Measurements from ENCODE around the gene PGAP3.

Gene PGAP3

DNA sequence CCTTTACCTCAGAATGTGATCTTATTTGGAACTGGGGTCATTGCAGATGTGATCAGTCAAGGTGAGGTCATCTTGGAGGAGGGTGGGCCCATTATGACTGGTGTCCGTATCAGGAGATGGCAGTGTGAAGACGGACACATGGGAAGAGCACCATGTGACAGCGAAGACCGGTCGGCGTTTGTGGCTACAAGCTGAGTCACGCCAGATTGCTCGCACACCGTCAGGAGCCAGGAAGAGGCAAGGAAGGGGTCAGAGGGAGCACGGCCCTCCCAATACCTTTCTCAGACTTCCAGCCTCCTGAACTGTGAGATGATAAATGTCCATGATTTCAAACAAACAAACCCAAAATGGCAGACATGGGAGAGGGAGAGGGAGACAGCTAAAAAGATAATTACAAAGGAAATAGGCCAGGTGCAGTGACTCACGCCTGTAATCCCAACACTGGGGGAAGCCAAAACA is 37.7 kb downstream of the PGAP3 start:
- Histone ChIP-seq H3K9me2 (ENCODE audit: low read depth, low read length) (no peaks in the 10 kb centered on the region), H4K20me1 (ENCODE audit: insufficient read depth, low read length) (no peaks in the 10 kb centered on the region), H3K36me3 (ENCODE audit: insufficient read depth, low read length) (peaks cover 5% of the 10 kb centered on the region; the same call in 1 of the 2 replicates), H3K9me3 (ENCODE audit: low read length) (no peaks in the 10 kb centered on the region), H3K79me2 (ENCODE audit: insufficient read depth, low read length) (no peaks in the 10 kb centered on the region), H3F3A (ENCODE audit: insufficient read depth, low read length) (no peaks in the 10 kb centered on the region), H3K9ac (ENCODE audit: low read length) (no peak overlapping the region), H3K27ac (ENCODE audit: low read depth, low read length, poor library complexity, severe bottlenecking) (no peak overlapping the region), H3K27me3 (ENCODE audit: insufficient read depth, low read length) (no peaks in the 10 kb centered on the region), H3K4me2 (ENCODE audit: low read length) (no peak overlapping the region), H3K4me1 (ENCODE audit: insufficient read depth, low read length, severe bottlenecking) (peaks cover 13% of the 10 kb centered on the region), H3K4me3 (ENCODE audit: low read depth, low read length, poor library complexity, severe bottlenecking) (no peak overlapping the region), H2AFZ (ENCODE audit: low read length) (no peak overlapping the region)
- TF ChIP-seq, protein P1, sequence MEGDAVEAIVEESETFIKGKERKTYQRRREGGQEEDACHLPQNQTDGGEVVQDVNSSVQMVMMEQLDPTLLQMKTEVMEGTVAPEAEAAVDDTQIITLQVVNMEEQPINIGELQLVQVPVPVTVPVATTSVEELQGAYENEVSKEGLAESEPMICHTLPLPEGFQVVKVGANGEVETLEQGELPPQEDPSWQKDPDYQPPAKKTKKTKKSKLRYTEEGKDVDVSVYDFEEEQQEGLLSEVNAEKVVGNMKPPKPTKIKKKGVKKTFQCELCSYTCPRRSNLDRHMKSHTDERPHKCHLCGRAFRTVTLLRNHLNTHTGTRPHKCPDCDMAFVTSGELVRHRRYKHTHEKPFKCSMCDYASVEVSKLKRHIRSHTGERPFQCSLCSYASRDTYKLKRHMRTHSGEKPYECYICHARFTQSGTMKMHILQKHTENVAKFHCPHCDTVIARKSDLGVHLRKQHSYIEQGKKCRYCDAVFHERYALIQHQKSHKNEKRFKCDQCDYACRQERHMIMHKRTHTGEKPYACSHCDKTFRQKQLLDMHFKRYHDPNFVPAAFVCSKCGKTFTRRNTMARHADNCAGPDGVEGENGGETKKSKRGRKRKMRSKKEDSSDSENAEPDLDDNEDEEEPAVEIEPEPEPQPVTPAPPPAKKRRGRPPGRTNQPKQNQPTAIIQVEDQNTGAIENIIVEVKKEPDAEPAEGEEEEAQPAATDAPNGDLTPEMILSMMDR (IDR thresholded peaks at IDR 0.05; ENCODE audit: low read length): no peak
- TF ChIP-seq EZH2 (IDR thresholded peaks at IDR 0.05; ENCODE audit: borderline replicate concordance, low read length): no peak

DNA sequence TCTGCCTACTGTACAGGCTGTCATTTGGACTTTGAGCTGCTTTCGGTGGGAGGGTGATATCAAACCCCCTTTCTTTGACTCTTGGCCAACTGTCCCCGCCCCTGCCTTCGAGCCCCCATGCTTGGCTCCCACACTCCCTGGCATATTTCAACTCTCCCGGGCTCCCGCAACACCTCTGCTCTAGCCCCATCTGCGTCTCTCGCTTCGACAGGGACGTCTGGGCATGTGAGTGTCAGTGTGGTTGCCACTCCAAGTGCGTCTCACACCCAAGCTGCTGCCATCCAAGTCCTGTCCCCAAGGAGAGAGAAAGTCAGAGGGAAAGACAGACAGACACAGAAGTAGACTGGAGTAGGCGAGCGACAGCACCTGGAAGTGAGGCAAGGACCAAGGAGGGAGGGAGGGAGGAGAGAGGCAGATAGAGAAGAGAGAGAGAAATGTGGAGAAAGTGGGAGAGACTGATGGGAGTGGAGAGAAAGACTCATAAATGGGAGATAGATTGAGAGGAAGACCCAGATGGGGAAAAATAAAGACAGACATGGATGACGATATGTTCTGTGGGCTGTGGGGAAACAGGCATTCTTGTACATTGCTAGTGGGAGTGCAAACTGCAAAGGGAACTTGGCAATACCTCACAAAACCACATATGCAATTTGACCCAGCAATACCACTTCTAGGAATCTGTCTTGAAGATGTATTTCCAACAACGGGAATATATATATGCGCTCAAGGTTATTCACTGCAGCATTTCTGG is 39.1 kb downstream of the PGAP3 start:
- no peak overlapping the region for H3K9ac ChIP-seq (ENCODE audit: low read length)
- H3K4me1 ChIP-seq (ENCODE audit: insufficient read depth, low read length, severe bottlenecking): peaks cover 13% of the 10 kb centered on the region
- H3K36me3 ChIP-seq (ENCODE audit: insufficient read depth, low read length): no peaks in the 10 kb centered on the region
- no peaks in the 10 kb centered on the region for H3K9me3 ChIP-seq (ENCODE audit: low read length)
- no peaks in the 10 kb centered on the region for H3K27me3 ChIP-seq (ENCODE audit: insufficient read depth, low read length)
- H4K20me1 ChIP-seq (ENCODE audit: insufficient read depth, low read length): no peaks in the 10 kb centered on the region
- no peaks in the 10 kb centered on the region for H3F3A ChIP-seq (ENCODE audit: insufficient read depth, low read length)
- no peak overlapping the region for H3K4me3 ChIP-seq (ENCODE audit: low read depth, low read length, poor library complexity, severe bottlenecking)
- TF ChIP-seq, protein P1 (IDR thresholded peaks at IDR 0.05; ENCODE audit: low read length): no peak
- no peak for TF ChIP-seq EZH2 (IDR thresholded peaks at IDR 0.05; ENCODE audit: borderline replicate concordance, low read length)
- H3K9me2 ChIP-seq (ENCODE audit: low read depth, low read length): no peaks in the 10 kb centered on the region
- no peak overlapping the region for H3K4me2 ChIP-seq (ENCODE audit: low read length)
- no peaks in the 10 kb centered on the region for H3K79me2 ChIP-seq (ENCODE audit: insufficient read depth, low read length)
- H3K27ac ChIP-seq (ENCODE audit: low read depth, low read length, poor library complexity, severe bottlenecking): no peak overlapping the region
- H2AFZ ChIP-seq (ENCODE audit: low read length): no peak overlapping the region

DNA sequence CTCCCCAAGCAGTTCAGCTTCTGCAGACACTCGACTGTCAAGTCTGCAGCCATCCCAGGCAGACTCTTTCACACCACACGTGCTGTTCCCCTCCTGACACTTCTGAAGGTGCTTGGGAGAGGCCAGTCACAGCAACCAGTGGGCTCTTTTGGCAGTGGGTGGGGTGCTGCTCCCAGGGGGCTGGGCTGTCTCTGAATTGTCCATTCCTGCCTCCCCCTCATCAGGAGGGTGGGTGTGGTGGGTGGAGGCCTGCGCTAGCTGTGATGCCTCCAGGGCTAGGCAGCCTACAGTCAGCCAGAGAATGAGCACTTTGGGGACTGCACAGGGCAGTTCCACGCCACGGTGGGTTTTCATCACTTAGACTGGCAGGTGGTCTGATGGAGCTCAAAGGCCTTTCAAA is 40.6 kb downstream of the PGAP3 start:
- H3F3A ChIP-seq (ENCODE audit: insufficient read depth, low read length): no peaks in the 10 kb centered on the region
- H3K4me2 ChIP-seq (ENCODE audit: low read length): no peak overlapping the region
- no peaks in the 10 kb centered on the region for H3K79me2 ChIP-seq (ENCODE audit: insufficient read depth, low read length)
- no peaks in the 10 kb centered on the region for H3K9me2 ChIP-seq (ENCODE audit: low read depth, low read length)
- no peaks in the 10 kb centered on the region for H4K20me1 ChIP-seq (ENCODE audit: insufficient read depth, low read length)
- no peak overlapping the region for H3K9ac ChIP-seq (ENCODE audit: low read length)
- TF ChIP-seq, protein P1 (IDR thresholded peaks at IDR 0.05; ENCODE audit: low read length): no peak
- no peak for TF ChIP-seq EZH2 (IDR thresholded peaks at IDR 0.05; ENCODE audit: borderline replicate concordance, low read length)
- no peaks in the 10 kb centered on the region for H3K9me3 ChIP-seq (ENCODE audit: low read length)
- H3K27me3 ChIP-seq (ENCODE audit: insufficient read depth, low read length): no peaks in the 10 kb centered on the region
- no peak overlapping the region for H3K4me3 ChIP-seq (ENCODE audit: low read depth, low read length, poor library complexity, severe bottlenecking)
- H2AFZ ChIP-seq (ENCODE audit: low read length): no peak overlapping the region
- no peak overlapping the region for H3K27ac ChIP-seq (ENCODE audit: low read depth, low read length, poor library complexity, severe bottlenecking)
- no peaks in the 10 kb centered on the region for H3K36me3 ChIP-seq (ENCODE audit: insufficient read depth, low read length)
- peaks cover 13% of the 10 kb centered on the region for H3K4me1 ChIP-seq (ENCODE audit: insufficient read depth, low read length, severe bottlenecking)
